OCI-LY1 (cell line): ENCODE results near the gene SCAP.
"Not testable (repeated sequence)": the region's sequence is repeated elsewhere in the genome, so short reads cannot be mapped to it uniquely, and the experiment has no call there.

ENCODE experiments used
- EZH2 ChIP-seq: fragments of 200-600 bp; sonication (generic), shearing (Covaris generic); IDR thresholded peaks from 2 replicates; pipeline ENCODE4 v1.8.0; 2017; ENCODE audit warnings: borderline replicate concordance, mixed run types, mild to moderate bottlenecking, antibody characterized with exemption, low read length, moderate library complexity, mixed read lengths
- TF ChIP-seq, protein P1 (sequence below): fragments of 200-600 bp; sonication (generic), shearing (Covaris generic); IDR thresholded peaks from 2 replicates; pipeline ENCODE4 v1.5.1; 2017; ENCODE audit warnings: mild to moderate bottlenecking, antibody characterized with exemption, low read length, moderate library complexity, mixed read lengths

DNA sequence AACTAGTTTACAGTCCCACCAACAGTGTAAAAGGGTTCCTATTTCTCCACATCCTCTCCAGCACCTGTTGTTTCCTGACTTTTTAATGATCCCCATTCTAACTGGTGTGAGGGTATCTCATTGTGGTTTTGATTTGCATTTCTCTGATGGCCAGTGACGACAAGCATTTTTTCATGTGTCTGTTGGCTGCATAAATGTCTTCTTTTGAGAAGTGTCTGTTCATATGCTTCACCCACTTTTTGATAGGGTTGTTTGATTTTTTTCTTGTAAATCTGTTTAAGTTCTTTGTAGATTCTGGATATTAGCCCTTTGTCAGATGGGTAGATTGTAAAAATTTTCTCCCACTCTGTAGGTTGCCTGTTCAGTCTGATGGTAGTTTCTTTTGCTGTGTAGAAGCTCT is 7.4 kb downstream of the SCAP start:
- TF ChIP-seq, protein P1, sequence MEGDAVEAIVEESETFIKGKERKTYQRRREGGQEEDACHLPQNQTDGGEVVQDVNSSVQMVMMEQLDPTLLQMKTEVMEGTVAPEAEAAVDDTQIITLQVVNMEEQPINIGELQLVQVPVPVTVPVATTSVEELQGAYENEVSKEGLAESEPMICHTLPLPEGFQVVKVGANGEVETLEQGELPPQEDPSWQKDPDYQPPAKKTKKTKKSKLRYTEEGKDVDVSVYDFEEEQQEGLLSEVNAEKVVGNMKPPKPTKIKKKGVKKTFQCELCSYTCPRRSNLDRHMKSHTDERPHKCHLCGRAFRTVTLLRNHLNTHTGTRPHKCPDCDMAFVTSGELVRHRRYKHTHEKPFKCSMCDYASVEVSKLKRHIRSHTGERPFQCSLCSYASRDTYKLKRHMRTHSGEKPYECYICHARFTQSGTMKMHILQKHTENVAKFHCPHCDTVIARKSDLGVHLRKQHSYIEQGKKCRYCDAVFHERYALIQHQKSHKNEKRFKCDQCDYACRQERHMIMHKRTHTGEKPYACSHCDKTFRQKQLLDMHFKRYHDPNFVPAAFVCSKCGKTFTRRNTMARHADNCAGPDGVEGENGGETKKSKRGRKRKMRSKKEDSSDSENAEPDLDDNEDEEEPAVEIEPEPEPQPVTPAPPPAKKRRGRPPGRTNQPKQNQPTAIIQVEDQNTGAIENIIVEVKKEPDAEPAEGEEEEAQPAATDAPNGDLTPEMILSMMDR: not testable (repeated sequence)
- TF ChIP-seq EZH2: not testable (repeated sequence)
